Neural cell (in vitro differentiated cells): ENCODE results near the gene ARHGAP45.

Experiments
- EZH2 ChIP-seq: fragments of 200-600, 300-800 bp; shearing (Covaris generic), sonication (generic); IDR thresholded peaks from 2 replicates; pipeline ENCODE4 v1.6.1; 2014; ENCODE audit warnings: antibody characterized with exemption, low read length, borderline replicate concordance, mild to moderate bottlenecking; ENCODE audit not compliant: insufficient read depth, poor library complexity, severe bottlenecking
- MXI1 ChIP-seq: fragments of 450-650 bp; conservative IDR thresholded peaks from 2 replicates; pipeline ENCODE4 v1.6.1; 2014; ENCODE audit warnings: antibody characterized with exemption, mild to moderate bottlenecking; ENCODE audit not compliant: poor library complexity, severe bottlenecking
- POLR2AphosphoS5 ChIP-seq: IDR thresholded peaks from 2 replicates; pipeline ENCODE4 v1.6.1; 2012
- RAD21 ChIP-seq: fragments of 450-650 bp; conservative IDR thresholded peaks from 2 replicates; pipeline ENCODE4 v1.6.1; 2014; ENCODE audit warnings: antibody characterized with exemption, mild to moderate bottlenecking, moderate library complexity
- SMC3 ChIP-seq: fragments of 450-650 bp; conservative IDR thresholded peaks from 2 replicates; pipeline ENCODE4 v1.6.1; 2014; ENCODE audit warnings: antibody characterized with exemption, mild to moderate bottlenecking, moderate library complexity; ENCODE audit not compliant: poor library complexity
- TF ChIP-seq, protein P1 (sequence below): fragments of 450-650 bp; IDR thresholded peaks from 2 replicates; pipeline ENCODE4 v1.5.1; 2014; ENCODE audit warnings: antibody characterized with exemption, mild to moderate bottlenecking, moderate library complexity; ENCODE audit not compliant: poor library complexity, severe bottlenecking

DNA sequence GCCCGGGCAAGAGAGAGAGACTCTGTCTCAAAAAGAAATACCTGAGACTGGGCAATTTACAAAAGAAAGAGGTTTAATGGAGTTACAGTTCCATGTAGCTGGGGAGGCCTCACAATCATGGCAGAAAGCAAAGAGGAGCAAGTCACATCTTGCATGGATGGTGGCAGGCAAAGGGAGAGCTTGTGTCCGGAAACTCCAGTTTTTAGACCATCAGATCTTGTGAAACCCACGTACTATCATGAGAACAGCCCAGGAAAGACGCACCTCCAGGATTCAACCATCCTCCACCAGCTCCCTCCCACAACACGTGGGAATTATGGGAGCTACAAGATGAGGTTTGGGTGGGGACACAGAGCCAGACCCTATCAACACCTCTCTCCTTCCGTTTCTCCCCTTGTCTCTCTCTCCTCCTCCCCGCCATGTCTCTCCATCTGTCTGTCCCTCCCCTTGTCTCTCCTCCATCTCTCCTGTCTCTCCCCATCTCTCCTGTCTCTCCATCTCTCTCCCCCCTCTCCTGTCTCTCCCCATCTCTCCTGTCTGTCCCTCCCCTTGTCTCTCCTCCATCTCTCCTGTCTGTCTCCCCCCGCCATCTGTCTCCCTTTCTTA lies 18.2 kb downstream of the ARHGAP45 start:
- TF ChIP-seq, protein P1, sequence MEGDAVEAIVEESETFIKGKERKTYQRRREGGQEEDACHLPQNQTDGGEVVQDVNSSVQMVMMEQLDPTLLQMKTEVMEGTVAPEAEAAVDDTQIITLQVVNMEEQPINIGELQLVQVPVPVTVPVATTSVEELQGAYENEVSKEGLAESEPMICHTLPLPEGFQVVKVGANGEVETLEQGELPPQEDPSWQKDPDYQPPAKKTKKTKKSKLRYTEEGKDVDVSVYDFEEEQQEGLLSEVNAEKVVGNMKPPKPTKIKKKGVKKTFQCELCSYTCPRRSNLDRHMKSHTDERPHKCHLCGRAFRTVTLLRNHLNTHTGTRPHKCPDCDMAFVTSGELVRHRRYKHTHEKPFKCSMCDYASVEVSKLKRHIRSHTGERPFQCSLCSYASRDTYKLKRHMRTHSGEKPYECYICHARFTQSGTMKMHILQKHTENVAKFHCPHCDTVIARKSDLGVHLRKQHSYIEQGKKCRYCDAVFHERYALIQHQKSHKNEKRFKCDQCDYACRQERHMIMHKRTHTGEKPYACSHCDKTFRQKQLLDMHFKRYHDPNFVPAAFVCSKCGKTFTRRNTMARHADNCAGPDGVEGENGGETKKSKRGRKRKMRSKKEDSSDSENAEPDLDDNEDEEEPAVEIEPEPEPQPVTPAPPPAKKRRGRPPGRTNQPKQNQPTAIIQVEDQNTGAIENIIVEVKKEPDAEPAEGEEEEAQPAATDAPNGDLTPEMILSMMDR = no peak
- TF ChIP-seq RAD21 (no peak), EZH2 (no peak), MXI1 (no peak), POLR2AphosphoS5 (no peak), SMC3 (no peak)
